Measurements from ENCODE around the gene KRT7.
A peak's percentile ranks its signal among the peaks of the same experiment; 100 is the strongest.

KRT7 gene

GRCh38 chr12:52212701-52213563, 20.1 kb upstream of the KRT7 start:
- no peak for DNase-seq

GRCh38 chr12:52213564-52214420, 19.3 kb upstream of the KRT7 start:
- peak; percentile 61 for DNase-seq

DNA sequence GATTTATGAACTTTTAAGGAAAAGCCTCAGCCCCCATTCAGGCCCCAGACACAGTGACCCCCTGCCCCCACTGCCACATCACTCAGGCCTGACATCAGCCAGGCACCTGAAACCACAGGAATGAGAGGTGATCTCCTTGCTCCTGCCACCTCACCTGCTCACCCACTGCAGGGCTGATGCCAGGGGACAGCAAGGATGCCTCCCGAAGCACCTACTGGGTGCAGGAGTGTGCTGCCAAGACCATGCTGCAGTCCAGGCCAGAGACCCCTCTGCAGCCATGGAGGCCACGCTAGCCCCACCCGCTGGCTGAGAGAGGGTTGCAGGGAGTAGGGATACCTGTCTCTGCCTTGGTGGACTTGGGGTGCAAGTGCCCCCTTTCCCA, 18.6 kb upstream of the KRT7 start:
- no peak for DNase-seq

- no peak for DNase-seq
Observed at GRCh38 chr12:52215587-52216031, 17.4 kb upstream of the KRT7 start.

DNA sequence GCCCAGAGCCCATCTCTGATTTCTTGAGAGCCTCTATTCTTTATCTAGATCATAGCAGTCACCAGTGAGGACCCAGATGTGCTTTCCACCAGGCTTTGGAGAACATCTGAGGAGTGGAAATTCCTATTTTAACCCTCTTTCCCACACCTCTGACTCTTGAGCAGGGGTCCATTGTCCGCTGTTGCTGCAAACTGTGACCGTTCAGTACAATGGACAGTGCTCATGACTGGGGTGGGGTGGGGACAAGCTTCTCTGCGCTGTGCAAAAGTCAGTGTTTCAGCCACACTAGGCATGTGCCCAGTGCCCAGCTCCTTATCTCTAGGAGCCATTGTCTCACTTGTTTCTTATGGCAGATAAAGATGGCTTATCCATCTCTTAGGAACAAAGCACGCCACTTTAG, 16.9 kb upstream of the KRT7 start:
- peak; percentile 12 for DNase-seq

GRCh38 chr12:52216807-52217206, 16.2 kb upstream of the KRT7 start:
- DNase-seq: no peak

DNA sequence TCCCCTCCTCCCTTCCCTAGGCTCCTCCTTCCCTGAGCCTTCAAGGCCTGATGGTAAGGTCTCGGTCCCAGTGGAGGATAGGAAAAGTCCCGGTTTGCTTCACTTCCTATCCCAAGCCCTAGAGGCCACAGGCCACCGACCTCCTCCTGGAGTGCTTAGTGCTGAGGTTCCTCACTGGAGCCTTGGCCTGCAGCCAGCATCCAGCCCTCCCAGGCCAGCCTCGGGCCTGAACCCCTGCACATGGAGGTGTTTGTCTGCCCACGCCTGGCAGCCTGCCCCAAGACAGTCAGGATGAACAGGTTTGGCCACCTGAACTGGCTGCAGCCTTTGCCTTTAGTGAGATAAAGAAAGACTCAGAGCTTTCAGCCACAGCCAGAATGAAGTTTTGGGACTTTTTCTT, 15.8 kb upstream of the KRT7 start:
- DNase-seq: no peak

DNA sequence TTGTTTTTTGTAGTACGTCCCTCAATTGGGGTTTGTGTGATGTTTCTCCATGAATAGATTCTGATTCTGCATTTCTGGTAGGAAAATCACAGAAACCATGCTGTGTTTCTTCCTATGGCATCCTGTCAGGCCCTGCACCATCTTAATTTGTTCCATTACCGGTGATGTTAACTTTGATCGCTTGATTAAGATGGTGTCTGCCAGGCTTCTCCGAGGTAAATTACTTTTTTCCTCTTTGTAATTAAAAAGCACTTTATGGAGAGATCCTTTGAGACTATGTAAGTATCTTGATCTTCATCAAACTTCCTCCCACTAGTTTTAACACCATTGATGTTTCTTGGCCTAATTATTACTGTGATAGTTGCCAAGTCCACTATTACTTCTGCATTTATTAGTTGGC, 15.0 kb upstream of the KRT7 start:
- DNase-seq: no peak

GRCh38 chr12:52220477-52220876, 12.6 kb upstream of the KRT7 start:
- DNase-seq: no peak

DNA sequence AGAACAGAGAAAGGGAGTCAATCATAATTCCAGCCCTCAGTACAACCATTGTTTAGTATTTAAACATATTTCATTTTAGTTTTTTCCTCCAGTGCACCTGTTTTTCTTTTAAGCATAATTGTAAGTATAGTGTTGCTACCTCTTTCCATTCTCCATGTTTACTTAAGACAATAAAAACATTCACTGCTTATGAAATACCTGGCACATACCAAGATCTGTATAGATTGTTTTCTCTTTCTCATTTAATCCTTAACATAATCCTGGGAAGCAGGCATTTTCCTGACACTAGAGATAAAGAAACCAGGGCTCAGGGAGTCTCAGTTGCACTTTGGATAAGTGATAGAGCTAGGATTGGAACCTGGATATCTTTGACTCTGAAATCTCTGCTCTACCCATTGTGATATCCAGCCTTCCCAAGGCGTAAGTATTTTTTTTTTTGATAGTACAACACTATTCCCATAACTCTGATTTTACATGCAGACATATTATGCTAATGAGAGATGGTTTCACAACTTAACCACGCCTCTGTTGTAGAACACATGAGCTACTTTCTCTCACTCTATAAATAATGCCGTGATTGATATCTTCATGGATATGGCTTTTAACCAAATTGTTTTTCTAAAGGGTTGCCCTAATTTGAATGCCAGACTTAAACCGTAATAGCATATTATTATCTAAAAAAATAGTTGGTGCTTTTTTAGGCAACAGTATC, 11.8 kb upstream of the KRT7 start:
- no peak for DNase-seq

DNA sequence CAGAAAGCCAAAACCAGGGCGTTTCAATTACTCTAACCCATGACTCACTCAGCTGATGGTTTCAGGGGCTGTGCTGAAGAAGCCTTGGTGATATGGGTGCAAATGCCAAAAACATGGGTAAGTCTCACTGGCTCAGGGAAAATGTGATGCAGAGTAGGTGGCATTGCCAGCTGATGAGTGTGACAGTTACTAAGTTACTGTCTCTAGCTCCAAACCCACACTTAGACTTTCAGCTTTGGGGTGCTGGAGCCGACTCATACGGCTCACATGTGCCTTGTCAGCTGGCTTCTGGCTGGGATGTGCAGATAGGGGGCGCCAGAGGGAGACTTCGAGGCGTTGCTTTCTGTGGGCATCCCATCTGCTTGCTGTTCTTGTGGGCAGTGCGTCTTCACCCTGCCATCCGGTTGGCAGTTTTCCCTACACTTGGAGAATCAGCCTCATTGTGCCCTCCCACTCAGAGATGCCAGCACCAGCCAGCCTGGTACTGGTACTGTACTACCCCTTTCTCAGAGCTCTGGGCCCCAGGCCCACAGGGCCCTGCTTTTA, 11.1 kb upstream of the KRT7 start:
- peak; percentile 61 for DNase-seq

- DNase-seq: no peak
Observed at GRCh38 chr12:52222692-52223091, 10.4 kb upstream of the KRT7 start.

DNA sequence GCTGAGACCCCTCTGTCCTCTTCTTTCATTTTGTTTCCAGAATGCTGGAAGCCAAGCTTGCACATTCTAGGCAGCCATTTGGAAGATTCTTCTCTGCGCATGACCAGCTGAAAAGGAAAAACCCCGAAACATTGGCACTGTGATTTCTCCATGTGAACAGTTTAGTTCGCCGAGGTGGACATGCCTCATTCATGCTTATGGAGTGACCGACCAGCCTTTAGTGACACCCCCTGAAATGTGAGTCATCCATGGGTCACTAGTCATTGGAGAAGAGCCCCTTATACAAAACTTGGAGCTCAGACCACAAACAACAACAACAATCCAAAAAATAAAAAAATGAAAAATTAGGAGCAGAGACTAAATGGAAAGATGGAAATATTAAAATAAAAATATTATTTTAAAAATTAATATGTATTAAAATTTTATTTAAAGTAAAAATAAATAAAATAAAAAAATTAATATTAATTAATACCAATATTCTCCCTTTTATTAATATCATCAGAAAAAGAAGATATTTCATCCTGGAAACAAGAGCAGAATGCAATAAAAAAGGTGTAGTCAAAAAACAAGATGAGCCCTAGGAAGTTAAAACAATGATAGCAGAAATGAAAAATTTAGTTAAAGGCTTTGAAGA, 9.5 kb upstream of the KRT7 start:
- no peak for DNase-seq

- DNase-seq: no peak
Observed at GRCh38 chr12:52224151-52224550, 8.9 kb upstream of the KRT7 start.

DNA sequence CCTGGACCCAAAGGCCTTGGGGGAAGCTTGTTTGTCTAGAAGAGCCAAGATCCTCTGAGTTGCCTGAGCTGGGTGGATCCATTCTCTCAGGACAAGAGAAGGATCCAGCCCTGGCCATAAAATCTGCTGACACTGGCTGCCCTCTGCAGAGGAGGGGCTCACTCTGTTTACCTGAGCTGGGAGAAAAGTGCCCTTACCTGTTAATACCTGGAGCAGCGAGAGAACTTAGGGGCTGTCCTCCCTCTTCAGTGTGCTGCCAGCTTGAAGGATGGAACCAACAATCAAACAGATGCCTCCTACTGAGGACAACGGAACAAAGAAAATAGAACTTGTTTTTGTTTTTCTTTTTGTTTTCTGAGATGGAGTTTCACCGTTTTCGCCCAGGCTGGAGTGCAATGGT, 7.3 kb upstream of the KRT7 start:
- no peak for DNase-seq

- no peak for DNase-seq
Observed at GRCh38 chr12:52226446-52226845, 6.6 kb upstream of the KRT7 start.

DNA sequence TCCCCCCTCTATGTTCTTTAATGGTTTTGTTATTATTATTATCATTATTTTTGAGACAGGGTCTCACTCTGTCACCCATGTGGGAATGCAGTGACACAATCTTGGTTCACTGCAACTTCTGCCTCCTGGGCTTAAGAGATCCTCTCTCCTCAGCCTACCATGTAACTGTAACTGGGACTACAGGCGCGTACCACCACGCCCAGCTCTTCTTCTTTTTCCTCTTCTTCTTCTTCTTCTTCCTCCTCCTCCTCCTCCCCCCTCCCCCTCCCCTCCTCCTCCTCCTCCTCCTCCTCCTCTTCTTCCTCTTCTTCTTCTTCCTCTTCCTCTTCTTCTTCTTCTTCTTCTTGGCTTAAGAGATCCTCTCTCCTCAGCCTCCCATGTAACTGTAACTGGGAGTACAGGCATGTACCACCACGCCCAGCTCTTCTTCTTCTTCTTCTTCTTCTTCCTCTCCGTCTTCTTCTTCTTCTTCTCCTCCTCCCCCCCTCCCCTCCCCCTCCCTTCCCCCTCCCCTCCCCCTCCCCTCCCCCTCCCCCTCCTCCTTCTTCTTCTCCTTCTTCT, 5.4 kb upstream of the KRT7 start:
- no peak for DNase-seq

- DNase-seq: no peak
Observed at GRCh38 chr12:52228366-52228765, 4.7 kb upstream of the KRT7 start.

GRCh38 chr12:52228931-52229330, 4.1 kb upstream of the KRT7 start:
- no peak for DNase-seq

GRCh38 chr12:52229836-52230343, 3.2 kb upstream of the KRT7 start:
- no peak for DNase-seq

GRCh38 chr12:52230364-52231281, 2.4 kb upstream of the KRT7 start:
- no peak for DNase-seq

All from hematopoietic multipotent progenitor cell treated with erythropoietin and hydrocortisone succinate and interleukin-3 and kit ligand, for 8 days (in vitro differentiated cells).